GM23338 (cell line): ENCODE results near the gene PHF24. TPM values are rescaled to one million over a fixed set of nuclear protein-coding genes. Genes with fewer than 3 reads are reported as not detected.

ENCODE experiments used
- ATAC-seq: fragments of 200-7000 bp; cut with Tn5 transposase; 3 replicates; pipeline ENCODE4 v1.9.1; 2020
- DNase-seq: peaks from one replicate; pipeline ENCODE4 v3.0.0-alpha.2; 2015; ENCODE audit warnings: low spot score
- H2AFZ ChIP-seq: fragments of 200-600 bp; sonication (generic); 2 replicates; pipeline ENCODE4 v1.8.0; 2016; ENCODE audit warnings: antibody characterized with exemption, mild to moderate bottlenecking, moderate library complexity
- H3F3A ChIP-seq: fragments of 200-600 bp; sonication (generic); replicated peaks from 2 replicates; pipeline ENCODE4 v1.8.0; 2017; ENCODE audit warnings: antibody characterized with exemption, mixed run types, low read depth
- H3K27ac ChIP-seq: fragments of 200-600 bp; sonication (generic); 2 replicates; pipeline ENCODE4 v1.6.1; 2016; ENCODE audit warnings: low read depth
- H3K27me3 ChIP-seq: fragments of 200-600 bp; sonication (generic); 2 replicates; pipeline ENCODE4 v1.8.0; 2016; ENCODE audit warnings: mild to moderate bottlenecking, mixed run types, moderate library complexity; ENCODE audit not compliant: insufficient read depth
- H3K36me3 ChIP-seq: fragments of 200-600 bp; sonication (generic); 2 replicates; pipeline ENCODE4 v1.8.0; 2016; ENCODE audit warnings: mild to moderate bottlenecking; ENCODE audit not compliant: insufficient read depth
- H3K4me1 ChIP-seq: fragments of 200-600 bp; sonication (generic); 2 replicates; pipeline ENCODE4 v1.8.0; 2016; ENCODE audit warnings: mild to moderate bottlenecking, moderate library complexity; ENCODE audit not compliant: insufficient read depth
- H3K4me2 ChIP-seq: fragments of 200-600 bp; sonication (generic); 2 replicates; pipeline ENCODE4 v1.7.1; 2017; ENCODE audit warnings: mixed run types
- H3K4me3 ChIP-seq: fragments of 200-600 bp; sonication (generic); 2 replicates; pipeline ENCODE4 v1.6.1; 2016; ENCODE audit warnings: mixed run types
- H3K79me2 ChIP-seq: fragments of 200-600 bp; sonication (generic); replicated peaks from 2 replicates; pipeline ENCODE4 v1.8.0; 2017; ENCODE audit warnings: mild to moderate bottlenecking; ENCODE audit not compliant: insufficient read depth
- H3K9me2 ChIP-seq: fragments of 200-600 bp; sonication (generic); 2 replicates; pipeline ENCODE4 v1.8.0; 2017; ENCODE audit not compliant: insufficient read depth
- H4K20me1 ChIP-seq: fragments of 200-600 bp; sonication (generic); replicated peaks from 2 replicates; pipeline ENCODE4 v1.8.0; 2017; ENCODE audit warnings: mild to moderate bottlenecking; ENCODE audit not compliant: insufficient read depth
- H3K27ac Mint-ChIP-seq: 2 replicates; pipeline ENCODE4 v1.8.0; 2020; ENCODE audit warnings: inconsistent platforms, mild to moderate bottlenecking, moderate library complexity, mixed read lengths
- H3K27me3 Mint-ChIP-seq: 3 replicates; pipeline ENCODE4 v1.8.0; 2022; ENCODE audit warnings: low read depth, mild to moderate bottlenecking, moderate library complexity, mixed read lengths, inconsistent platforms; ENCODE audit not compliant: insufficient read depth, poor library complexity
- H3K36me3 Mint-ChIP-seq: 3 replicates; pipeline ENCODE4 v1.8.0; 2021; ENCODE audit warnings: low read depth, mild to moderate bottlenecking, inconsistent platforms, moderate library complexity, mixed read lengths
- H3K4me1 Mint-ChIP-seq: 3 replicates; pipeline ENCODE4 v1.8.0; 2020; ENCODE audit warnings: mild to moderate bottlenecking, inconsistent platforms, mixed read lengths
- H3K4me3 Mint-ChIP-seq: 3 replicates; pipeline ENCODE4 v1.8.0; 2021; ENCODE audit warnings: moderate library complexity, mild to moderate bottlenecking, inconsistent platforms, mixed read lengths
- H3K9me3 Mint-ChIP-seq: 3 replicates; pipeline ENCODE4 v1.8.0; 2020; ENCODE audit warnings: moderate library complexity, mild to moderate bottlenecking, inconsistent platforms, mixed read lengths
- CREB1 ChIP-seq: fragments of 250-450 bp; sonication (Bioruptor Pico); IDR thresholded peaks from 2 replicates; pipeline ENCODE4 v1.5.0; 2020; ENCODE audit warnings: low read depth, mild to moderate bottlenecking, moderate library complexity
- POLR2AphosphoS5 ChIP-seq: IDR thresholded peaks from 2 replicates; pipeline ENCODE4 v1.6.1; 2016; ENCODE audit warnings: antibody characterized with exemption, low read depth
- STAT1 ChIP-seq: IDR thresholded peaks from one replicate; pipeline ENCODE4 v1.6.1; 2016; ENCODE audit warnings: antibody characterized with exemption; ENCODE audit not compliant: unreplicated experiment
- polyA plus RNA-seq: library from polyadenylated mRNA; unstranded; fragments of >200 nt; fragmentation: Nextera tagmentation; extraction: Ambion mirVana; gene quantifications from 2 replicates; pipeline ENCODE4 v1.2.1, GENCODE V29; 2016
- total RNA-seq: library from RNA; depleted of rRNA; stranded (reverse); fragments of >200 nt; shearing (Covaris generic); gene quantifications from 2 replicates; pipeline ENCODE4 v1.2.3, GENCODE V29; 2014
- TF ChIP-seq, protein P1 (sequence below), 2 experiments: fragments of 200-600 bp in 1 of 2; sonication (generic) in 1 of 2; conservative IDR thresholded peaks; 2 replicates each; pipeline versions ENCODE4 v1.5.1 to v1.6.1; 2016 to 2017; ENCODE audit warnings: antibody characterized with exemption in 2 of 2, low read depth in 2 of 2, mild to moderate bottlenecking in 2 of 2, moderate library complexity in 1 of 2
- TF ChIP-seq, protein P2 (sequence below): IDR thresholded peaks from one replicate; pipeline ENCODE4 v1.6.1; 2018; ENCODE audit warnings: antibody characterized with exemption; ENCODE audit not compliant: unreplicated experiment

Gene PHF24
- total and polyA plus RNA-seq, 2 experiments from 2014 or later, result 0.05 to 0.14 TPM

DNA sequence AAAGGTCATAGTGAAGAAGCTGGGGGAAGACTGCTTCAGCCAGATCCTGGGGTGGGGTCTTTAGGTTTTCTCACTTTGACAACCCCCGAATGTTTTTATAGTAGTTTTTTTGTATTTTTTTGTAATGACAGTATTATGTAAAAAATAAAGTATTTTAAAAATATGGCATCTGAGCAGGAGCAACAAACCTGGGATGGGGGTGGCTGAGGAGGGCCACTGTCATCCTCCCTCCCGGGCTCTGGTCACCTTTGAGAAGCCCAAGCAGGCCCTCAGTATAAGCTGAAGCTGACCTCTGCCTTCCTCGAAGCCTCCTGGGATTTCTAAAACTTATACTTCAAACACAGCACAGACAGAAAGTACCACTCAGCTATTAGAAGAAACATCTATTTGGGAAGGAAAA, 40.2 kb downstream of the PHF24 start (continued):
- TF ChIP-seq, protein P1, sequence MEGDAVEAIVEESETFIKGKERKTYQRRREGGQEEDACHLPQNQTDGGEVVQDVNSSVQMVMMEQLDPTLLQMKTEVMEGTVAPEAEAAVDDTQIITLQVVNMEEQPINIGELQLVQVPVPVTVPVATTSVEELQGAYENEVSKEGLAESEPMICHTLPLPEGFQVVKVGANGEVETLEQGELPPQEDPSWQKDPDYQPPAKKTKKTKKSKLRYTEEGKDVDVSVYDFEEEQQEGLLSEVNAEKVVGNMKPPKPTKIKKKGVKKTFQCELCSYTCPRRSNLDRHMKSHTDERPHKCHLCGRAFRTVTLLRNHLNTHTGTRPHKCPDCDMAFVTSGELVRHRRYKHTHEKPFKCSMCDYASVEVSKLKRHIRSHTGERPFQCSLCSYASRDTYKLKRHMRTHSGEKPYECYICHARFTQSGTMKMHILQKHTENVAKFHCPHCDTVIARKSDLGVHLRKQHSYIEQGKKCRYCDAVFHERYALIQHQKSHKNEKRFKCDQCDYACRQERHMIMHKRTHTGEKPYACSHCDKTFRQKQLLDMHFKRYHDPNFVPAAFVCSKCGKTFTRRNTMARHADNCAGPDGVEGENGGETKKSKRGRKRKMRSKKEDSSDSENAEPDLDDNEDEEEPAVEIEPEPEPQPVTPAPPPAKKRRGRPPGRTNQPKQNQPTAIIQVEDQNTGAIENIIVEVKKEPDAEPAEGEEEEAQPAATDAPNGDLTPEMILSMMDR (conservative IDR thresholded peaks at IDR 0.05; ENCODE audit: low read depth in 2 of 2), result no peak
- TF ChIP-seq CREB1, result no peak

DNA sequence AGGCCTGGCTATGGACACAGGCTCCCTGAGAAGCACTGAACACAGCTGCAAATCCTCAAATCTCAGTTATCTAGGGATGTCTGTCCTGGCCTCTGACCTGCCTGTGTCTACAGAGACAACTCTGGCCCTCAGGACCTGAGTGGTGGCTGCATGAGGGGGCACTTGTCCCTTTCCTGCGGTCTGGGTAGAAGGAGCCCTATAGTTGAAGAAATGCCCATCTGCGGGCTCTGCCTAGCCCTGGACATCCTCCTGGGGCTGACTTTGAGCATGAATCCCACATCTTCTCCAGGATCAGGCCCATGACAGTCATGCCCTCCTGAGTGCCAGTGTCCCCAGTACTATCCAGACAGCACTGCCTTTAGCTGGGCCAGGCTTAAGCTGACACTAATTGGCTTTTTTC, 41.5 kb downstream of the PHF24 start:
- Histone ChIP-seq H3K4me1 (peaks cover 26% of the 10 kb centered on the region; the same call in 1 of the 2 replicates), H2AFZ (no peak overlapping the region), H3K9me2 (0 out of 2 replicates have a peak, but pooled peaks cover 20% of the 10 kb centered on the region), H3K4me3 (no peak overlapping the region), H3K36me3 (peaks cover 16% of the 10 kb centered on the region), H3K27ac (no peak overlapping the region), H3K79me2 (no peaks in the 10 kb centered on the region), H4K20me1 (no peaks in the 10 kb centered on the region), H3F3A (no peaks in the 10 kb centered on the region), H3K4me2 (no peak overlapping the region), H3K27me3 (no peaks in the 10 kb centered on the region)
- Mint-ChIP-seq H3K36me3 (peaks cover 34% of the 10 kb centered on the region), H3K9me3 (no peaks in the 10 kb centered on the region; the same call in 2 of the 3 replicates), H3K4me1 (peaks cover 48% of the 10 kb centered on the region), H3K4me3 (no peak overlapping the region), H3K27me3 (peaks cover 9% of the 10 kb centered on the region), H3K27ac (no peak overlapping the region)
- ATAC-seq (no peak), DNase-seq (no peak)
- no peak for TF ChIP-seq STAT1
- no peak for TF ChIP-seq CREB1
- TF ChIP-seq, protein P1 (conservative IDR thresholded peaks at IDR 0.05; ENCODE audit: low read depth in 2 of 2), result no peak
- TF ChIP-seq POLR2AphosphoS5, result no peak
- TF ChIP-seq, protein P2, sequence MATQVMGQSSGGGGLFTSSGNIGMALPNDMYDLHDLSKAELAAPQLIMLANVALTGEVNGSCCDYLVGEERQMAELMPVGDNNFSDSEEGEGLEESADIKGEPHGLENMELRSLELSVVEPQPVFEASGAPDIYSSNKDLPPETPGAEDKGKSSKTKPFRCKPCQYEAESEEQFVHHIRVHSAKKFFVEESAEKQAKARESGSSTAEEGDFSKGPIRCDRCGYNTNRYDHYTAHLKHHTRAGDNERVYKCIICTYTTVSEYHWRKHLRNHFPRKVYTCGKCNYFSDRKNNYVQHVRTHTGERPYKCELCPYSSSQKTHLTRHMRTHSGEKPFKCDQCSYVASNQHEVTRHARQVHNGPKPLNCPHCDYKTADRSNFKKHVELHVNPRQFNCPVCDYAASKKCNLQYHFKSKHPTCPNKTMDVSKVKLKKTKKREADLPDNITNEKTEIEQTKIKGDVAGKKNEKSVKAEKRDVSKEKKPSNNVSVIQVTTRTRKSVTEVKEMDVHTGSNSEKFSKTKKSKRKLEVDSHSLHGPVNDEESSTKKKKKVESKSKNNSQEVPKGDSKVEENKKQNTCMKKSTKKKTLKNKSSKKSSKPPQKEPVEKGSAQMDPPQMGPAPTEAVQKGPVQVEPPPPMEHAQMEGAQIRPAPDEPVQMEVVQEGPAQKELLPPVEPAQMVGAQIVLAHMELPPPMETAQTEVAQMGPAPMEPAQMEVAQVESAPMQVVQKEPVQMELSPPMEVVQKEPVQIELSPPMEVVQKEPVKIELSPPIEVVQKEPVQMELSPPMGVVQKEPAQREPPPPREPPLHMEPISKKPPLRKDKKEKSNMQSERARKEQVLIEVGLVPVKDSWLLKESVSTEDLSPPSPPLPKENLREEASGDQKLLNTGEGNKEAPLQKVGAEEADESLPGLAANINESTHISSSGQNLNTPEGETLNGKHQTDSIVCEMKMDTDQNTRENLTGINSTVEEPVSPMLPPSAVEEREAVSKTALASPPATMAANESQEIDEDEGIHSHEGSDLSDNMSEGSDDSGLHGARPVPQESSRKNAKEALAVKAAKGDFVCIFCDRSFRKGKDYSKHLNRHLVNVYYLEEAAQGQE, result no peak
